GM06990 (cell line): ENCODE measurements around the gene HSD17B2.

Experiments
- DNase-seq: peaks from one replicate; pipeline ENCODE4 v3.0.0-alpha.2; 2011; ENCODE audit not compliant: insufficient read length; ENCODE audit errors: extremely low read depth
- H3K27me3 ChIP-seq: replicated peaks from 2 replicates; pipeline ENCODE4 v1.6.0; 2011; ENCODE audit warnings: low read length; ENCODE audit not compliant: control insufficient read depth, insufficient read depth
- H3K36me3 ChIP-seq: 2 replicates; pipeline ENCODE4 v1.5.1; 2011; ENCODE audit warnings: low read length; ENCODE audit not compliant: control insufficient read depth, insufficient read depth
- H3K4me3 ChIP-seq: replicated peaks from 2 replicates; pipeline ENCODE4 v1.5.1; 2011; ENCODE audit warnings: low read depth, mild to moderate bottlenecking, control low read depth, low read length
- TF ChIP-seq, protein P1 (sequence below): IDR thresholded peaks from 2 replicates; pipeline ENCODE4 v1.5.1; 2011; ENCODE audit warnings: low read length, control low read depth, mild to moderate bottlenecking, inconsistent platforms; ENCODE audit not compliant: insufficient read depth, poor library complexity, severe bottlenecking

Gene HSD17B2

DNA sequence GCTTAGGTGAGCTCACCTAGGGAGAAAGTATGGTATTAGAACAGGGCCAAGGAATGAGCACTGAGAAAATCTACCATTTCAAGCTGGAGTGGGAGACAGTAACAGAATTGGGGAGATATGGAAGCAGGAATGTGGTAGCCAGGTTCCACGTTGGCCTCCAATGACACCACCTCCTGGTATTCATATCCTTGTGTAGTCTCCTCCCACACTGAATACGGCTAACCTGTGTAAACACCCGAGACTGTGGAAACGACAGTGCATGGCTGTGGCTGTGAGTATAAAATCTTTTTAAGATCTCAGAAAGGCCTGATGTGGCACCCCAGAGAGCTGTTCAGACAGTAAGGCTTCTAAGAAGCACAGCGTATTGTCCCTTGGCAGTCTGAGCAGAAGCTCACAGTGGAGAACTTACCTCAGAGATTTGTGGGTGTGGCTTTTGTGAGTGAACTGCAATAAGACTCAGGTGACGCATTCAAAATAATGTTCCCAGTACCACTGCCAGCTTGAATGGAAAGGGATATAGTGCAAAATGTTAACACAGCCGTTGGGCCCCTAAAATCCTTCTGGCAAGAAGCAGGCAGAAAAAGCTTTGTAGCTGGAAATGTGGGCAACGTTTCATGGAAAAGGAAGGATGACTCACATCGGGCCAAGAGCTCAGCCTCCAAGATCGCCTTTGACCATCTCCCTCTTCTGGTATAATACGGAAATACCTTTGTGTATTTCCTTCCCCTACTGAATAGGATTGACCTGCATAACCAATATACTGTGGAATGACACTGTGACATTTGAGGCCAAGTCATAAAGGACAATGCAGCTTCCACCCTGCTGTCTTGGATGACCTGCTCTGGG lies 38.2 kb upstream of the HSD17B2 start:
- Histone ChIP-seq H3K4me3 (no peak overlapping the region), H3K36me3 (peaks cover 2% of the 10 kb centered on the region; the same call in 1 of the 2 replicates), H3K27me3 (no peaks in the 10 kb centered on the region)
- TF ChIP-seq, protein P1, sequence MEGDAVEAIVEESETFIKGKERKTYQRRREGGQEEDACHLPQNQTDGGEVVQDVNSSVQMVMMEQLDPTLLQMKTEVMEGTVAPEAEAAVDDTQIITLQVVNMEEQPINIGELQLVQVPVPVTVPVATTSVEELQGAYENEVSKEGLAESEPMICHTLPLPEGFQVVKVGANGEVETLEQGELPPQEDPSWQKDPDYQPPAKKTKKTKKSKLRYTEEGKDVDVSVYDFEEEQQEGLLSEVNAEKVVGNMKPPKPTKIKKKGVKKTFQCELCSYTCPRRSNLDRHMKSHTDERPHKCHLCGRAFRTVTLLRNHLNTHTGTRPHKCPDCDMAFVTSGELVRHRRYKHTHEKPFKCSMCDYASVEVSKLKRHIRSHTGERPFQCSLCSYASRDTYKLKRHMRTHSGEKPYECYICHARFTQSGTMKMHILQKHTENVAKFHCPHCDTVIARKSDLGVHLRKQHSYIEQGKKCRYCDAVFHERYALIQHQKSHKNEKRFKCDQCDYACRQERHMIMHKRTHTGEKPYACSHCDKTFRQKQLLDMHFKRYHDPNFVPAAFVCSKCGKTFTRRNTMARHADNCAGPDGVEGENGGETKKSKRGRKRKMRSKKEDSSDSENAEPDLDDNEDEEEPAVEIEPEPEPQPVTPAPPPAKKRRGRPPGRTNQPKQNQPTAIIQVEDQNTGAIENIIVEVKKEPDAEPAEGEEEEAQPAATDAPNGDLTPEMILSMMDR: no peak
- DNase-seq: no peak

DNA sequence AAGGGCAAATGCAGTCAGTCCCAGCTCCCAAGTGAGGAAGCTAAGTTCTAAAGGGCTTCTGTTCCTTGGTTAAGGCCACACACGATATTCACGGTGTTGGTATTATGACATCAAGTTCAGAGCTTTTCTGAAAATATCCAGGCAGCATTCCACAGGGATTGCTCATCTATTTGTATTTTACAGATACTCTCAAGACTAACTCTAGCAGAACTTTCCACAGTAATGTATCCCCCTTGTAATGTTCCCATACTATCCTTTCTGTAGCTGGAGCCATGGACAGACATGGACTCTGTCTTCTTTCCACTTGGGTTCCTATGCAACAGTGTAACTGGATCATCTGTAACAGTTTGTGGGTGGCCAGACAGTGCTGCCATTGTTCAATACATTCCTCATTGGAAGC lies 37.3 kb upstream of the HSD17B2 start:
- TF ChIP-seq, protein P1: no peak
- no peaks in the 10 kb centered on the region for H3K27me3 ChIP-seq
- H3K4me3 ChIP-seq: no peak overlapping the region
- H3K36me3 ChIP-seq: peaks cover 2% of the 10 kb centered on the region; the same call in 1 of the 2 replicates
- no peak for DNase-seq

DNA sequence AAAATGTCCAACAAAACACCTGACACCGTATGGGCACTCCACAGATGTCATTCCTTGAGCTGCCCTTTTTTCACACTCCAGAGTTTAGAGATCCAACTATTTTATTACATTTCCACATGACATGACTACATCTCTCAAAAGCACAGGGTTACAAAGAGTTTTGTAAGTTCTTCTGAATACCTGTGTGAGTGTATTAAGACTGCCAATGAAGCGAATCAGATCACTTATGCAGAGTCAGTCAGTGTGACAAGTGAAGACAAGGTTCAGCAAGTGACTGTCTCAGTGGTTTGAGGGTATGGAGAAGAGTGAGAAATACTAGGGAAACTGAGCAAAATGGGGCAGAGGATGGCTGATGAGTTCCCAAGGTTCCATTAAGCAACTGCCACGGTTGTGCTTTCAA lies 32.2 kb upstream of the HSD17B2 start:
- TF ChIP-seq, protein P1: no peak
- no peak overlapping the region for H3K4me3 ChIP-seq
- H3K27me3 ChIP-seq: no peaks in the 10 kb centered on the region
- H3K36me3 ChIP-seq: peaks cover 2% of the 10 kb centered on the region; the same call in 1 of the 2 replicates
- DNase-seq: no peak

DNA sequence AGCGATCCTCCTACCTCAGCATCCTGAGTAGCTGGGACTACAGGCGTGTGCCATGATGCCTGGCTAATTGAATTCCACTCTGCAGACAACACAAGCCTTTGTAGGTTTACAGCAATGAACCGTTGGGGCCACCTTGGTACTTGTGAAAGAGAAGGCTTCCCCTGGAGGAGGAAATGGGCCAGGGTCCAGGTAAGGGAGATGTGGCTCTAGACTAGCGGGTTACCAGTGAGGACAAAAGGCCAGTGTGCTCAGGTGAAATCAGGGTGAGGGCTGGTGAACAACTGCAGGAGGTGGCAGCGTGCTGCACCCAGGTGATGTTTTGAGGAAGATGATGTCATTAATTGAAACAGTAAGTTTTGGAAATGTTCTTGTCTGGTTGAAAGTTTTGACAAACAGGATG lies 30.5 kb upstream of the HSD17B2 start:
- DNase-seq: no peak
- TF ChIP-seq, protein P1: no peak
- no peaks in the 10 kb centered on the region; the same call in 1 of the 2 replicates for H3K36me3 ChIP-seq
- no peaks in the 10 kb centered on the region for H3K27me3 ChIP-seq
- H3K4me3 ChIP-seq: no peak overlapping the region

DNA sequence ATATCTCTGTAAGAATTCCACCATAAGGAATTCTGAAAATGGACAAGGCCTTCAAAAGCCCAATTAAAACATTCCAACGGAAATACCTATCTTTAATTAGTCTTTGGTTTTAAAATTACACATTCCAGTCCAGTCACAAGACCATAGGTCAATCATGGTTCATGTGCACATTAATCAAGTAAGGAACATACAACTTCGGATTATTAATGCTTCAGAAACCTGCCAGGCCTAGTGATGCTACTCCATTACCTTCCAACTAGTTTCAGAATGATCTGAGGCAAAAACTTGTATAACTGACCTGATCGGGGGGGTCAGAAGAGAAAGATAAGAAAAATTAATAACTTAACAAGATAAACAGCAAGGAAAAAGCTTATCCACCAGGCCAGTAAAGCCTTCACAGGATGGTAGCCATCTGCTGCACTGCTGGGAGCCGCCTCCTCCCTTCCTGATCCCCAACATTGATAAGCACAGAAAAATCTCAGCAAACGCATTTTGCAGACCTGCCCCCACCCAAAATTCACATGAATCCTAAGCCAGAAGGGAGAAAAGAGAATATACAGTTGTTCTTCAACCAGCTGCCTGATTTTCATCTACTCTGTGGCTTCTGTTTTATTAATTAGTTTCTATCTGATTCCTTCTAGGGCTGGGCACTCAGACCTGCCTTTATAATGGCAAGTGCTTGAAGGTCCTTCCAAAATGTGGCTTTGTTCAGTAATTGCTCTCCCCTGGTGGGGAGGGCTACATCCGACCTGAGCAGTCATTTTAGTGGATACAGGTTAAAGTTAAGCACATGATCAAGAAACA lies 29.8 kb upstream of the HSD17B2 start:
- DNase-seq: no peak

More for the DNA sequence above, 29.8 kb upstream of the HSD17B2 start:
- Histone ChIP-seq H3K4me3 (no peak overlapping the region), H3K36me3 (no peaks in the 10 kb centered on the region; the same call in 1 of the 2 replicates), H3K27me3 (no peaks in the 10 kb centered on the region)
- TF ChIP-seq, protein P1: no peak
